Ascending aorta (tissue), 2 donors: ENCODE measurements around the gene MAP3K6. TPM values are rescaled to one million over a fixed set of nuclear protein-coding genes. Genes with fewer than 3 reads are reported as not detected.

Source experiments
- DNase-seq, 2 donors: peaks; one replicate each; pipeline ENCODE4 v3.0.0-alpha.2; 2019; ENCODE audit warnings: low spot score in 2 of 2
- H3K27ac ChIP-seq, 2 donors: fragments of 200-600 bp; sonication (generic); one replicate each; pipeline ENCODE4 v1.5.1; 2016 to 2017; ENCODE audit warnings: mild to moderate bottlenecking in 1 of 2
- H3K27me3 ChIP-seq: fragments of 200-600 bp; sonication (generic); one replicate; pipeline ENCODE4 v1.5.1; 2017
- H3K36me3 ChIP-seq, 2 donors: fragments of 200-600 bp; sonication (generic); one replicate each; pipeline ENCODE4 v1.5.1; 2016
- H3K4me1 ChIP-seq, 2 donors: fragments of 200-600 bp; sonication (generic); one replicate each; pipeline ENCODE4 v1.5.1; 2016 to 2017; ENCODE audit warnings: mild to moderate bottlenecking in 1 of 2
- H3K4me3 ChIP-seq, 2 donors: fragments of 200-600 bp; sonication (generic); one replicate each; pipeline ENCODE4 v1.5.1; 2016 to 2017; ENCODE audit warnings: mild to moderate bottlenecking in 1 of 2
- H3K9me3 ChIP-seq, 2 donors: fragments of 200-600 bp; sonication (generic); one replicate each; pipeline ENCODE4 v1.5.1; 2016
- CTCF ChIP-seq, 3 experiments: fragments of 200-600 bp in 2 of 3; fragments of 450-650 bp in 1 of 3; sonication (generic) in 2 of 3; IDR thresholded peaks; one replicate each; pipeline ENCODE4 v1.5.1; 2016 to 2019; ENCODE audit warnings: antibody characterized with exemption in 3 of 3, mild to moderate bottlenecking in 1 of 3, moderate library complexity in 1 of 3
- intact Hi-C: fragments of 100-400 bp; cut with DNase I; formaldehyde crosslinking; loops from one replicate; pipeline ENCODE4 v1.15.1; 2023
- total RNA-seq: library from RNA; depleted of rRNA; stranded (reverse); fragments of >200 nt; gene quantifications from one replicate; pipeline ENCODE4 v1.1.0, GENCODE V29; 2016

MAP3K6 gene
- total RNA-seq, 1 donor from 2014 or later: 164 TPM

GRCh38 chr1:27341525-27342252 is 25.1 kb downstream of the MAP3K6 start, which contains the start of gene SYTL1:
SYTL1 (plus strand) TSS chr1:27342022; CDS start chr1:27345335, 3,313 bp downstream.
- DNase-seq: no peak
- no peaks in the 10 kb centered on the region for H3K4me1 ChIP-seq
- H3K4me3 ChIP-seq: peak within 1 kb of the TSS in 1 of 2 donors; percentile 0
- TF ChIP-seq CTCF (IDR thresholded peaks at IDR 0.05): no peak
- peaks cover 3 to 6% of the 10 kb centered on the region in 2 donors for H3K36me3 ChIP-seq
- H3K27ac ChIP-seq: no peak within 1 kb of the TSS
- intact Hi-C loops: loop anchor here (5.0 kb wide), 1 partner anchor 41 kb away; the partner anchor contains the start of gene CD164L2
- H3K9me3 ChIP-seq: no peaks in the 10 kb centered on the region
- H3K27me3 ChIP-seq: no peaks in the 10 kb centered on the region

- no peaks in the 10 kb centered on the region for H3K4me1 ChIP-seq
- no peak overlapping the region for H3K4me3 ChIP-seq
- DNase-seq: no peak
- H3K9me3 ChIP-seq: no peaks in the 10 kb centered on the region
- H3K36me3 ChIP-seq: peaks cover 28 to 31% of the 10 kb centered on the region in 2 donors
- no peaks in the 10 kb centered on the region for H3K27me3 ChIP-seq
- intact Hi-C loops: no loop called here
- TF ChIP-seq CTCF (IDR thresholded peaks at IDR 0.05): no peak
- H3K27ac ChIP-seq: no peak overlapping the region
Observed at GRCh38 chr1:27339213-27339612, 27.5 kb downstream of the MAP3K6 start.

GRCh38 chr1:27338751-27339150 is 28.0 kb downstream of the MAP3K6 start:
- Histone ChIP-seq H3K27me3 (no peaks in the 10 kb centered on the region), H3K36me3 (peaks cover 32 to 36% of the 10 kb centered on the region in 2 donors), H3K27ac (no peak overlapping the region), H3K4me3 (no peak overlapping the region), H3K4me1 (no peaks in the 10 kb centered on the region), H3K9me3 (no peaks in the 10 kb centered on the region)
- DNase-seq: no peak
- intact Hi-C loops: no loop called here
- TF ChIP-seq CTCF (IDR thresholded peaks at IDR 0.05): no peak

GRCh38 chr1:27336756-27337155 is 30.0 kb downstream of the MAP3K6 start:
- H3K36me3 ChIP-seq: peaks cover 42 to 56% of the 10 kb centered on the region in 2 donors
- H3K9me3 ChIP-seq: no peaks in the 10 kb centered on the region
- DNase-seq: no peak
- intact Hi-C loops: no loop called here
- H3K27me3 ChIP-seq: no peaks in the 10 kb centered on the region
- TF ChIP-seq CTCF (IDR thresholded peaks at IDR 0.05): no peak
- no peaks in the 10 kb centered on the region for H3K4me1 ChIP-seq
- H3K4me3 ChIP-seq: no peak overlapping the region
- H3K27ac ChIP-seq: no peak overlapping the region

- intact Hi-C loops: no loop called here
- H3K27ac ChIP-seq: no peak overlapping the region
- H3K4me1 ChIP-seq: no peaks in the 10 kb centered on the region
- no peak for TF ChIP-seq CTCF (IDR thresholded peaks at IDR 0.05)
- DNase-seq: no peak
- no peak overlapping the region for H3K4me3 ChIP-seq
- no peaks in the 10 kb centered on the region for H3K9me3 ChIP-seq
- peaks cover 46 to 65% of the 10 kb centered on the region in 2 donors for H3K36me3 ChIP-seq
- no peaks in the 10 kb centered on the region for H3K27me3 ChIP-seq
Observed at GRCh38 chr1:27335506-27336422, 31.0 kb downstream of the MAP3K6 start.
